Upper lobe of right lung (tissue), 1 donor: ENCODE results near the gene FKBP10. TPM values are rescaled to one million over a fixed set of nuclear protein-coding genes. Genes with fewer than 3 reads are reported as not detected.
A peak's percentile ranks its signal among the peaks of the same experiment; 100 is the strongest.

Source experiments
- ATAC-seq: fragments of 200-7000 bp; cut with Tn5 transposase; one replicate; pipeline ENCODE4 v1.9.1; 2020; ENCODE audit warnings: mild to moderate bottlenecking, moderate library complexity
- DNase-seq: peaks from one replicate; pipeline ENCODE4 v3.0.0-alpha.2; 2020
- H3K27ac ChIP-seq: fragments of 200-600 bp; one replicate; pipeline ENCODE4 v1.8.0; 2022
- H3K27me3 ChIP-seq: fragments of 200-600 bp; one replicate; pipeline ENCODE4 v1.8.0; 2022; ENCODE audit warnings: mild to moderate bottlenecking
- H3K36me3 ChIP-seq: fragments of 200-600 bp; one replicate; pipeline ENCODE4 v1.8.0; 2022
- H3K4me1 ChIP-seq: fragments of 200-600 bp; one replicate; pipeline ENCODE4 v1.8.0; 2022
- H3K4me3 ChIP-seq: fragments of 200-600 bp; one replicate; pipeline ENCODE4 v1.8.0; 2022; ENCODE audit warnings: mild to moderate bottlenecking
- H3K9me3 ChIP-seq: fragments of 200-600 bp; one replicate; pipeline ENCODE4 v1.8.0; 2022
- intact Hi-C: fragments of 100-400 bp; cut with DNase I; formaldehyde crosslinking; loops from one replicate; pipeline ENCODE4 v1.11.0; 2022
- total RNA-seq: library from RNA; stranded (reverse); fragmentation: NEBNext Ultra II Directional; extraction: Animal tissue kit (Norgen Biotek cat#: 25700); gene quantifications from one replicate; pipeline ENCODE4 v1.2.1, GENCODE V29; 2021
- TF ChIP-seq, protein P1 (sequence below): fragments of 200-600 bp; IDR thresholded peaks from one replicate; pipeline ENCODE4 v1.8.0; 2022; ENCODE audit warnings: antibody characterized with exemption
- donor health status: DM: no; HTN: yes; CAD: no; lungs with severe emphysema.

The FKBP10 gene
- total RNA-seq, 1 donor from 2014 or later: 34.5 TPM

DNA sequence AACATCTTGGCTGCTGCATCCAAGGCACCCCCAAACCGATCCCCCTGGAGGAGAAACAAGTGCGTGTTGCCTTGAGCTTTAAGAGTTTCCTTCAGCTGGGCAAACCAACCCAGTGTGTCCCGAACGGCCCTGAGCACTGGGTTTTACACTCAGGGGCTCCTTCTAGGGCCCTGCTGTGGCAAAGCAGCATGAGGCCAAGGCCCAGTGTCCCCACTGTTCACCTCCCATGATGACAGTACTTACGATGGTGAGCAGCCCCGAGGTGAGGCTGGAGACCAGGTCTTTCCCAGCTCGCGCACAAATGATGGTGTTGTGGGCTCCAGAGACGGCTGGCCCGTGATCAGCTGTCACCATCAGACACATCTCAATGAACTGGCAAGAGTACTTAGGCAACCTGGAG, 59.0 kb downstream of the FKBP10 start:
- no peak for ATAC-seq
- intact Hi-C loops: no loop called here
- H3K4me3 ChIP-seq: no peak overlapping the region
- no peak overlapping the region for H3K27ac ChIP-seq
- no peaks in the 10 kb centered on the region for H3K4me1 ChIP-seq
- TF ChIP-seq, protein P1, sequence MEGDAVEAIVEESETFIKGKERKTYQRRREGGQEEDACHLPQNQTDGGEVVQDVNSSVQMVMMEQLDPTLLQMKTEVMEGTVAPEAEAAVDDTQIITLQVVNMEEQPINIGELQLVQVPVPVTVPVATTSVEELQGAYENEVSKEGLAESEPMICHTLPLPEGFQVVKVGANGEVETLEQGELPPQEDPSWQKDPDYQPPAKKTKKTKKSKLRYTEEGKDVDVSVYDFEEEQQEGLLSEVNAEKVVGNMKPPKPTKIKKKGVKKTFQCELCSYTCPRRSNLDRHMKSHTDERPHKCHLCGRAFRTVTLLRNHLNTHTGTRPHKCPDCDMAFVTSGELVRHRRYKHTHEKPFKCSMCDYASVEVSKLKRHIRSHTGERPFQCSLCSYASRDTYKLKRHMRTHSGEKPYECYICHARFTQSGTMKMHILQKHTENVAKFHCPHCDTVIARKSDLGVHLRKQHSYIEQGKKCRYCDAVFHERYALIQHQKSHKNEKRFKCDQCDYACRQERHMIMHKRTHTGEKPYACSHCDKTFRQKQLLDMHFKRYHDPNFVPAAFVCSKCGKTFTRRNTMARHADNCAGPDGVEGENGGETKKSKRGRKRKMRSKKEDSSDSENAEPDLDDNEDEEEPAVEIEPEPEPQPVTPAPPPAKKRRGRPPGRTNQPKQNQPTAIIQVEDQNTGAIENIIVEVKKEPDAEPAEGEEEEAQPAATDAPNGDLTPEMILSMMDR: no peak
- no peaks in the 10 kb centered on the region for H3K9me3 ChIP-seq
- H3K36me3 ChIP-seq: peaks cover 75% of the 10 kb centered on the region
- DNase-seq: peak; percentile 39
- H3K27me3 ChIP-seq: no peaks in the 10 kb centered on the region

Other genes starting within 250 kb of the FKBP10 start
- gene KRT9, start 240.9 kb upstream of the FKBP10 start, total RNA-seq: not detected
- gene KRT14, start 226.1 kb upstream of the FKBP10 start, total RNA-seq: not detected
- gene KRT16, start 200.2 kb upstream of the FKBP10 start, total RNA-seq: not detected
- gene KRT17, start 188.4 kb upstream of the FKBP10 start, total RNA-seq: 5.9 TPM
- gene EIF1, start 124.1 kb upstream of the FKBP10 start, total RNA-seq: 974 TPM
- not detected for gene GAST, start 100.7 kb upstream of the FKBP10 start, total RNA-seq
- gene HAP1, start 78.4 kb upstream of the FKBP10 start, total RNA-seq: 0.58 TPM
- 109 TPM for gene JUP, start 26.3 kb upstream of the FKBP10 start, total RNA-seq
- 9.5 TPM for gene P3H4, start 1.1 kb upstream of the FKBP10 start, total RNA-seq
- gene NT5C3B, start 23.2 kb downstream of the FKBP10 start, total RNA-seq: 36.5 TPM
- gene KLHL10, start 24.8 kb downstream of the FKBP10 start, total RNA-seq: 0.29 TPM
- 12.6 TPM for gene KLHL11, start 52.4 kb downstream of the FKBP10 start, total RNA-seq
- 112 TPM for gene ACLY, start 105.9 kb downstream of the FKBP10 start, total RNA-seq
- 1.0 TPM for gene ODAD4, start 117.6 kb downstream of the FKBP10 start, total RNA-seq
- 51.1 TPM for gene CNP, start 153.8 kb downstream of the FKBP10 start, total RNA-seq
- gene DNAJC7, start 204.4 kb downstream of the FKBP10 start, total RNA-seq: 75.9 TPM
- 28.8 TPM for gene NKIRAS2, start 207.1 kb downstream of the FKBP10 start, total RNA-seq
- 0.72 TPM for gene C17orf113, start 237.6 kb downstream of the FKBP10 start, total RNA-seq